ENCODE measurements around the gene FAM13A.
"Not testable (repeated sequence)": the region's sequence is repeated elsewhere in the genome, so short reads cannot be mapped to it uniquely, and the experiment has no call there.

FAM13A gene

DNA sequence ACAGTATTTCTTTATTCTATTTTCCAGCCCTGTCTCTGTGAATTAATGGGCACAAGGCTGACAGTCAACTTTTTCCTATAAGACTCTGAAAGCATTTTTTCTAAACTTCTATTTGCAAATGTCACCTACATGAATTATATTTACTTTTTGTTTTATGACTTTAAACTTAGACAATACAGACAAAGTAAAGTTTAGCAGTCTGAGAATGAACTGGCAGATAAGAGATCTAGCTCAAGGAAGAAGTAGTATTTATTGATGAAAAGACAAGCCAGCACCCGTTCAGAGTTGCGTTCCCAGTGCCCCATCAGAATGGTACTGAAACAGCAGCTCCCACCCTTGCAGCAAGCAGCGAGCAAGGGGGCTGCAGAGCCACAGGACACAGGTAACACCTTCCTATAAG lies 148.5 kb downstream of the FAM13A start:
- Histone ChIP-seq H3K9me3 (ENCODE audit: control insufficient read depth, low read length) (no peaks in the 10 kb centered on the region), H3K4me1 (ENCODE audit: control insufficient read depth, insufficient read depth, low read length) (no peaks in the 10 kb centered on the region), H3K4me3 (ENCODE audit: low read length) (no peak overlapping the region), H3K36me3 (ENCODE audit: control insufficient read depth, insufficient read depth, low read length) (no peaks in the 10 kb centered on the region), H3K9ac (ENCODE audit: low read length) (no peak overlapping the region), H3K27me3 (ENCODE audit: control insufficient read depth, insufficient read depth, low read length) (no peaks in the 10 kb centered on the region)

DNA sequence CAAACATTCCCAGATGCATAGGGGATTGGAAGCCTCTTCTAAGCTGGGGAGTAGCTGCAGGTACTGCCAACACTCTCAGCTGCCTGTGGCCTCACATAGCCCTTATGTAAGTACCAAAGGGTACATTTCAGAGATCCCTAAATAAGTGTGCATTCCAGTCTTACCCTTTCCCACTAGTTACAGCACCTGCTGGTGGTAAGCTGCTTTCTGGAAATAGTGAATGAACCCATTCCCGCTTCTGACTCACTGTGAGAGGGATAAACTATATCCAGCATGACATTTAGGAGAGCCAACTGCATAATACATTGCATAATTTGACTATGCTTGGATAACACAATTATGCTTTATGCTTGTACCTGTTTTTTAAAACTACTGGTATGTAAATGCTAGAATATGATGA lies 149.0 kb downstream of the FAM13A start:
- Histone ChIP-seq H3K4me1 (ENCODE audit: control insufficient read depth, insufficient read depth, low read length) (no peaks in the 10 kb centered on the region), H3K9ac (ENCODE audit: low read length) (no peak overlapping the region), H3K36me3 (ENCODE audit: control insufficient read depth, insufficient read depth, low read length) (no peaks in the 10 kb centered on the region)

DNA sequence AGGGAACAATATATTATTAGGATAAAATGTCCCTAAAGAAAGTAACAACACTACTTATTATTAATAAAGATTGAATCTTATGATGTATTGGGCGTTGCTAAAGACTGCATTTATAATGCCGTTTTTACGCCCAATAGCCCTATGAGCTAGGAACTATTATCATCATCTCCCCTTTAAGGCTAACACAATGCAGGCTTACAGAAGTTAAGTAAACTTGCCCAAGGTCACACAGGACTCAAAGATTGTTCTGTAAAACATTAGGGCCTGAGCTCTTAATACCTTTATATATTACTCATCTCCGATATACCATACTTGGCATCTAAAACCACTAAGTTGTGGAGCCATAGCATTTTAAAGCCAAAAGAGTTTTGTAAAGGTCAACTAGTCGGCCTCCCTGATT lies 149.5 kb downstream of the FAM13A start:
- H3K4me3 ChIP-seq (ENCODE audit: low read length) = no peak overlapping the region
- no peaks in the 10 kb centered on the region for H3K27me3 ChIP-seq (ENCODE audit: control insufficient read depth, insufficient read depth, low read length)
- H3K4me1 ChIP-seq (ENCODE audit: control insufficient read depth, insufficient read depth, low read length) = no peaks in the 10 kb centered on the region
- H3K9ac ChIP-seq (ENCODE audit: low read length) = no peak overlapping the region
- H3K9me3 ChIP-seq (ENCODE audit: control insufficient read depth, low read length) = no peaks in the 10 kb centered on the region
- no peaks in the 10 kb centered on the region for H3K36me3 ChIP-seq (ENCODE audit: control insufficient read depth, insufficient read depth, low read length)

More for the DNA sequence above, 149.0 kb downstream of the FAM13A start:
- H3K9me3 ChIP-seq (ENCODE audit: control insufficient read depth, low read length) = no peaks in the 10 kb centered on the region
- no peak overlapping the region for H3K4me3 ChIP-seq (ENCODE audit: low read length)
- no peaks in the 10 kb centered on the region for H3K27me3 ChIP-seq (ENCODE audit: control insufficient read depth, insufficient read depth, low read length)

DNA sequence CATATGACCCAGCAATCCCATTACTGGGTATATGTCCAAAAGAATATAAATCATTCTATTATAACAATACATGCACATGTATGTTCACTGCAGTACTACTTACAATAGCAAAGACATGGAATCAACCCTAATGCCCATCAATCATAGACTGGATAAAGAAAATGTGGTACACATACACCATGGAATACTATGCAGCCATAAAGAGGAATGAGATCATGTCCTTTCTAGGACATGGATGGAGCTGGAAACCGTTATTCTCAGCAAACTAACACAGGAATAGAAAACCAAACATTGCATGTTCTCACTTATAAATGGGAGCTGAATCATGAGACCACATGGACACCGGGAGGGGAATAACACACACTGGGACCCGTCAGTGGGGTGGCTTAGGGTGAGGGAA lies 152.7 kb downstream of the FAM13A start:
- H3K9ac ChIP-seq (ENCODE audit: low read length); H3K36me3 ChIP-seq (ENCODE audit: control insufficient read depth, insufficient read depth, low read length); H3K4me3 ChIP-seq (ENCODE audit: low read length); H3K27me3 ChIP-seq (ENCODE audit: control insufficient read depth, insufficient read depth, low read length); H3K4me1 ChIP-seq (ENCODE audit: control insufficient read depth, insufficient read depth, low read length); H3K9me3 ChIP-seq (ENCODE audit: control insufficient read depth, low read length): not testable (repeated sequence)

DNA sequence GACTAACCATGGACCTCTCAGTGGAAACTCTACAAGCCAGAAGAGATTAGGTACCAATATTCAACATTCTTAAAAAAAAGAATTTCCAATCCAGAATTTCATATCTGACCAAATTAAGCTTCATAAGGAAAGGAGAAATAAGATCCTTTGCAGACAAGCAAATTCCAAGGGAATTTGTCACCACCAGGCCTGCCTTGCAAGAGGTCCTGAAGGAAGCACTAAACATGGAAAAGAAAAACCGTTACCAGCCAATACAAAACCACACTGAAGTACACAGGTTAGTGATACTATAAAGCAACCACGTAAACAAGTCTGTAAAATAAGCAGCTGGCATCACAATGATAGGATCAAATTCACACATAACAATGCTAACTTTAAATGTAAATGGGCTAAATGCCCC lies 156.6 kb downstream of the FAM13A start:
- Histone ChIP-seq H3K9me3 (ENCODE audit: control insufficient read depth, low read length) (no peaks in the 10 kb centered on the region), H3K27me3 (ENCODE audit: control insufficient read depth, insufficient read depth, low read length) (no peaks in the 10 kb centered on the region), H3K9ac (ENCODE audit: low read length) (no peak overlapping the region), H3K4me1 (ENCODE audit: control insufficient read depth, insufficient read depth, low read length) (no peaks in the 10 kb centered on the region), H3K36me3 (ENCODE audit: control insufficient read depth, insufficient read depth, low read length) (no peaks in the 10 kb centered on the region), H3K4me3 (ENCODE audit: low read length) (no peak overlapping the region)

DNA sequence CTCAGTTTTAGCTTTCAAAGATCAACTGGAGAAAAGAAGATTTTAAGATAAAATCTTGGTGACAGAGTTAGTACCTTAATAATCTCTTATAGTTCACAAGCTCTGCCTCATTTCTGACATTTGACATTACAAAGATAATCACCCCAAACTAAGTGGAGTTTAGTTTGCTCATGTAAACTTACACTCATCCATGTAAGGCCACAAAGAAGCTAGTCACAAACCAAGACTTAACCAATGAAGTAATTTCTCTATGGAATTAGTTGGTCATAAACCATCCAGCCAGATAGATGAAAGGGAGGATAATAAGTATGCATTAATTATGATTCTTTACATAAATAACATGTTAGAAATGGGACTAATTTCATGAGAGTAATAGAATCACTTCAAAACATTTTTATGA lies 159.2 kb downstream of the FAM13A start:
- H3K36me3 ChIP-seq (ENCODE audit: control insufficient read depth, insufficient read depth, low read length) = no peaks in the 10 kb centered on the region
- no peak overlapping the region for H3K4me3 ChIP-seq (ENCODE audit: low read length)
- H3K9me3 ChIP-seq (ENCODE audit: control insufficient read depth, low read length) = no peaks in the 10 kb centered on the region
- no peaks in the 10 kb centered on the region for H3K27me3 ChIP-seq (ENCODE audit: control insufficient read depth, insufficient read depth, low read length)
- H3K4me1 ChIP-seq (ENCODE audit: control insufficient read depth, insufficient read depth, low read length) = no peaks in the 10 kb centered on the region
- no peak overlapping the region for H3K9ac ChIP-seq (ENCODE audit: low read length)

DNA sequence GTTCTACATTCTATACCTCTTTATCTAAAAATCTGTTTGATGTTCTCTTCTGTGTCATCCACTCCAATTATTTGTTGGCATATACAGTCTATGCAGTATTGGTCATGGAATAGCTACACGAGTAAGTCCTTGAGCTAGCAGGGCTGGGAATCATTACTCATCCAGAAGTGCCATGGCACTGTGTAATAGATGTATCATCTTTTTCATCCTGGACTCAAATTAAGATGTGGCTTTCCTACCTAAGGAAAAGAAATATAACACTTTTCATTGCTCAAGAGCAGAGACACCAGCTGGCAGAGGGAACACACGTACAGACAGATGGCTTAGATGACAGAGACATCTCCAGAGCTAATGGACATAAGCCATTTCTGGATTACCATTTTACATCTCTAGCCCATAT lies 159.8 kb downstream of the FAM13A start:
- Histone ChIP-seq H3K4me3 (ENCODE audit: low read length) (no peak overlapping the region), H3K36me3 (ENCODE audit: control insufficient read depth, insufficient read depth, low read length) (no peaks in the 10 kb centered on the region), H3K9me3 (ENCODE audit: control insufficient read depth, low read length) (no peaks in the 10 kb centered on the region), H3K9ac (ENCODE audit: low read length) (no peak overlapping the region), H3K4me1 (ENCODE audit: control insufficient read depth, insufficient read depth, low read length) (no peaks in the 10 kb centered on the region), H3K27me3 (ENCODE audit: control insufficient read depth, insufficient read depth, low read length) (no peaks in the 10 kb centered on the region)

DNA sequence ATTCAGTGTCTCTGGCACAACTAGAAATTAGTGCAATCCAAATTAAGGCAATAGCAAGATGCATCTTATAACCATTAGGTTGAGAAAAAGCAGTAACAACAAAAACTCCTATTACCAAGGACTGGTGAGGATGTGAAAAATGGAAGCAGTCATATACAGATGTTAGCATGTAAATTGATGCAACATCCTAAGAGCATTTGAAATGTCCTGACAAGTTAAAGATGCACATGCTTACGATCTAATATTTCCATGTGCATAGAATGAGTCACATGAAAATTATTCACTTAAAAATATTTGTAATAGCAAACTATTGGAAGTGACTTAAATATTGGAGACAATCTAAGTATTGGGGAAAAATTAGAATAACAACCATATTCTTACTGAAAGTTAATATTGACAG lies 163.0 kb downstream of the FAM13A start:
- no peaks in the 10 kb centered on the region for H3K4me1 ChIP-seq (ENCODE audit: control insufficient read depth, insufficient read depth, low read length)
- no peaks in the 10 kb centered on the region for H3K36me3 ChIP-seq (ENCODE audit: control insufficient read depth, insufficient read depth, low read length)
- no peaks in the 10 kb centered on the region for H3K9me3 ChIP-seq (ENCODE audit: control insufficient read depth, low read length)
- H3K27me3 ChIP-seq (ENCODE audit: control insufficient read depth, insufficient read depth, low read length) = no peaks in the 10 kb centered on the region
- H3K9ac ChIP-seq (ENCODE audit: low read length) = no peak overlapping the region
- no peak overlapping the region for H3K4me3 ChIP-seq (ENCODE audit: low read length)

DNA sequence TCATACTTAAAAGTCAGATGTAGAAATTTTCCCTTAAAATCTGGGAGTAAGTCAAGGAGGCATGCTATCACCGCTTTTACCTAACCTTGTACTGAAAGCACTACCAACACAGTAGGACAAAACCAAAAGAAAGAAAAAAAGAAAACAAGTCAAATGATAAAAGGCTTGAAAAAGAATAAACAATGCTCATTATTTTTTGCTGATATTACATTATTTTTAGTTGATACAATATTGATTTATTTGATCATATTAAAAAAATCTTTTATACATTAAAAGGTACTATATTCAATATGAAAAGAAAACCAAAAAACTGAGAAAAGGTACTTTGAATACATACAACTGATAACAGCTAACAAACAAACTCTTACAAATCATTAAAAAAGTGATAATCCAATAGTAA lies 164.3 kb downstream of the FAM13A start:
- Histone ChIP-seq H3K36me3 (ENCODE audit: control insufficient read depth, insufficient read depth, low read length) (no peaks in the 10 kb centered on the region), H3K9me3 (ENCODE audit: control insufficient read depth, low read length) (no peaks in the 10 kb centered on the region), H3K9ac (ENCODE audit: low read length) (no peak overlapping the region), H3K4me1 (ENCODE audit: control insufficient read depth, insufficient read depth, low read length) (no peaks in the 10 kb centered on the region), H3K27me3 (ENCODE audit: control insufficient read depth, insufficient read depth, low read length) (no peaks in the 10 kb centered on the region), H3K4me3 (ENCODE audit: low read length) (no peak overlapping the region)

DNA sequence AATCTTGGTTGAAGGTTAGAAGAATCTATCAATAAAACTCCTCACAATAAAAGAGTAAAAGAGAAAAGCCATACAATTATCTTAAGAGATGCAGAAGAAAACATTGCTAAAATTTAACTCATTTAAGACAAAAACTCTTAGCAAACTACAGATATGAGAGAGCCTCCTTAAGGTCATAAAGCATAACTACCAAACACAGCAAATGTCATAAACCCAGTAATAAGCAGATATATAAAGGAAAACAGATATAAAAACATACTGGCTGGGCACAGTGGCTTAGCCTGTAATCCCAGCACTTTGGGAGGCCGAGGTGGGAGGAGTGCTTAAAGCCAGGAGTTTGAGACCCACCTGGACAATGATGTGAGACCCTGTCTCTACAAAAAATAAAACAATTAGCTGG lies 165.3 kb downstream of the FAM13A start:
- no peaks in the 10 kb centered on the region for H3K4me1 ChIP-seq (ENCODE audit: control insufficient read depth, insufficient read depth, low read length)
- no peaks in the 10 kb centered on the region for H3K27me3 ChIP-seq (ENCODE audit: control insufficient read depth, insufficient read depth, low read length)
- H3K9me3 ChIP-seq (ENCODE audit: control insufficient read depth, low read length) = no peaks in the 10 kb centered on the region
- no peak overlapping the region for H3K4me3 ChIP-seq (ENCODE audit: low read length)
- H3K36me3 ChIP-seq (ENCODE audit: control insufficient read depth, insufficient read depth, low read length) = no peaks in the 10 kb centered on the region
- no peak overlapping the region for H3K9ac ChIP-seq (ENCODE audit: low read length)

DNA sequence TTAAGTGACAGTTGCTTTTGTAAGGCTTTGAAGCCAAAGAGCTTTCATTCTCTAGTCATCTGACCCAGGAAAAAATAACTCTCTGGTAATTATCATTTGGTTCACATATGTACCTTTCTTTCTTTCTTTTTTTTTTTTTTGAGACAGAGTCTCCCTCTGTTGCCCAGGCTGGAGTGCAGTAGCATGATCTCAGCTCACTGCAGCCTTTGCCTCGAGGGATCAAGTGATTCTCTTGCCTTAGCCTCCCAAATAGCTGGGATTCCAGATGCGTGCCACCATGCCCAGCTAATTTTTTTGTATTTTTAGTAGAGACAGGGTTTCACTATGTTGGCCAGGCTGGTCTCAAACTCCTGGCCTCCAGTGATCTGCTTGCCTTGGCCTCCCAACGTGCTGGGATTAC lies 169.6 kb downstream of the FAM13A start:
- H3K9me3 ChIP-seq (ENCODE audit: control insufficient read depth, low read length); H3K9ac ChIP-seq (ENCODE audit: low read length); H3K4me3 ChIP-seq (ENCODE audit: low read length): not testable (repeated sequence)

DNA sequence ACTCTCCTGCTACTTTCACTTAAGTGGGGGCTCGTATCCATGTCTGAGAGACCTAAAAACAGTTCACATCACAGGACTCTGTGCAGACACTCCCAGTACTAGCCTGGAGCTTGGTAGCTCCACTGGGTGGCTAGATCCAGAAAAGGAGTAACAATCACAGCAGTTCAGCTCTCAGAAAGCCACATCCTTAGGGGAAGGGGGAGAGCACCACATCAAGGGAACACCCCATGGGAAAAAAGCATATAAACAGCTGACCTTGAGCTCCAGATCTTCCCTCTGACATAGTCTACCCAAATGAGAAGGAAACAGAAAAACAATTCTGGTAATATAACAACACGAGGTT lies 175.8 kb downstream of the FAM13A start:
- no peak overlapping the region for H3K9ac ChIP-seq (ENCODE audit: low read length)
- no peak overlapping the region for H3K4me3 ChIP-seq (ENCODE audit: low read length)
- no peaks in the 10 kb centered on the region for H3K4me1 ChIP-seq (ENCODE audit: control insufficient read depth, insufficient read depth, low read length)
- no peaks in the 10 kb centered on the region for H3K27me3 ChIP-seq (ENCODE audit: control insufficient read depth, insufficient read depth, low read length)
- no peaks in the 10 kb centered on the region for H3K9me3 ChIP-seq (ENCODE audit: control insufficient read depth, low read length)
- no peaks in the 10 kb centered on the region for H3K36me3 ChIP-seq (ENCODE audit: control insufficient read depth, insufficient read depth, low read length)

More for the DNA sequence above, 169.6 kb downstream of the FAM13A start:
- not testable (repeated sequence) for H3K27me3 ChIP-seq (ENCODE audit: control insufficient read depth, insufficient read depth, low read length); H3K36me3 ChIP-seq (ENCODE audit: control insufficient read depth, insufficient read depth, low read length); H3K4me1 ChIP-seq (ENCODE audit: control insufficient read depth, insufficient read depth, low read length)

DNA sequence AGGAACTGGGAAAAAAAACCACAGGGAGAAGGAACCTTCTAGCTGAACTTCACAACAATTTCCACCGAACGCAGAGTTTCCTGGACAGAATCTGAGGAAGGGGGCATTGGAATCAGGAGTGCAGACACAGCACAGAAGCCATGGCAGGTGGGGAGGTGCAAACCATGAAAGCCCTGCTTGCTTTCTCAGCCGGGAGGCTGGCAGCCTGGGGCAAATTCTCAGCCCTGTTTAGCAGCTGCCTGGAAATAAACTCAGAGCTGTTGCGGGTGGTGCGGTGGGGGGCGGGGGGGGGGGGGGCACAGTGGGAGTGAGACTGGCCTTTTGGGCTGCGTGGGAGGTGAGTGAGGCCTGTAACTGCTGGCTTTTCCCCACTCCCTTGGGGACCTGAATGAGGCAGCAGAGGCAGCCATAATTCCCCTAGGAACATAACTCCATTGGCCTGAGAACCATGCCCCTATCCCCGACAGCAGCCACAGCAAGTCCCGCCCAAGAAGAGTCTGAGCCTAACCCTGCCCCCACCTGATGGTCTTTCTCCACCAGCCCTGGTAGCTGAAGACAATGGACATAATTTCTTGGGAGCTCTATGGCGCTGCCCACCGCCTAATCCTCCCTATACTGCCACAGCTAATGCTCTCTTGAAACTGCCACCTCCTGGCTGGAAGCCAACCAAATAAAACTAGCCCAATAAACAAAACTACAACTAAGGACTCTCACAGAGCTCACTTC lies 176.3 kb downstream of the FAM13A start:
- Histone ChIP-seq H3K36me3 (ENCODE audit: control insufficient read depth, insufficient read depth, low read length) (no peaks in the 10 kb centered on the region), H3K9me3 (ENCODE audit: control insufficient read depth, low read length) (no peaks in the 10 kb centered on the region), H3K27me3 (ENCODE audit: control insufficient read depth, insufficient read depth, low read length) (no peaks in the 10 kb centered on the region), H3K9ac (ENCODE audit: low read length) (no peak overlapping the region), H3K4me1 (ENCODE audit: control insufficient read depth, insufficient read depth, low read length) (no peaks in the 10 kb centered on the region), H3K4me3 (ENCODE audit: low read length) (no peak overlapping the region)

Measured in mucosa of stomach (tissue), 1 donor.